ENCODE data around the gene HK2.

GRCh38 chr2:74869517-74869916 is 35.6 kb downstream of the HK2 start:
- TF ChIP-seq POLR2A (IDR thresholded peaks at IDR 0.05) (no peak), CTCF (IDR thresholded peaks at IDR 0.05) (no peak)

Measured in uterus (tissue), 2 donors.